CD4-positive, alpha-beta T cell treated with Interleukin-12 subunit alpha and Interleukin-12 subunit beta, for 1 hour (primary cell): ENCODE data around the gene ITPA.

Source experiments
- DNase-seq: peaks from one replicate; pipeline ENCODE4 v3.0.0-alpha.2; 2020

ITPA gene

DNA sequence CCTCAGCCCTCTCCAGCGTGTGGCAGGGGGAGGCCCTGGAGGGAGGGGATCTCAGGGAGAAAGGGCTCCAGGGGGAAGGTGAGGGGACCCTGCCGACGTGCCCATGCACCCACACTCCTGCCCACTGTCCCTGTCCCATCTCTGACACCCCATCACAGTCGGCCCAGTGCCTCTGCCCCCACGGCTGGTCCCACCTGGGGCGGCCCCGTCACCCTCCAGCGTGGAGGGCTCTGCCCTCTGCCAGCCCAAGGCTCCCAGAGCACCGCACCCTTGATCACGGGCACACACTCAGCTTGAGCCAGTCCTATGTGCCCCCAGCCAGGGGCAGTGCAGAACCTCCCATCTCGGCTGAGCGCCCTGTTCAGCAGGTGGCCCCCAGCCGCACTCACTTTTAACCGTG lies 20.5 kb downstream of the ITPA start:
- no peak for DNase-seq

GRCh38 chr20:3231116-3231515 lies 21.8 kb downstream of the ITPA start:
- no peak for DNase-seq

- DNase-seq, result no peak
These were observed 22.7 kb downstream of the ITPA start for GRCh38 chr20:3231889-3232588.

DNA sequence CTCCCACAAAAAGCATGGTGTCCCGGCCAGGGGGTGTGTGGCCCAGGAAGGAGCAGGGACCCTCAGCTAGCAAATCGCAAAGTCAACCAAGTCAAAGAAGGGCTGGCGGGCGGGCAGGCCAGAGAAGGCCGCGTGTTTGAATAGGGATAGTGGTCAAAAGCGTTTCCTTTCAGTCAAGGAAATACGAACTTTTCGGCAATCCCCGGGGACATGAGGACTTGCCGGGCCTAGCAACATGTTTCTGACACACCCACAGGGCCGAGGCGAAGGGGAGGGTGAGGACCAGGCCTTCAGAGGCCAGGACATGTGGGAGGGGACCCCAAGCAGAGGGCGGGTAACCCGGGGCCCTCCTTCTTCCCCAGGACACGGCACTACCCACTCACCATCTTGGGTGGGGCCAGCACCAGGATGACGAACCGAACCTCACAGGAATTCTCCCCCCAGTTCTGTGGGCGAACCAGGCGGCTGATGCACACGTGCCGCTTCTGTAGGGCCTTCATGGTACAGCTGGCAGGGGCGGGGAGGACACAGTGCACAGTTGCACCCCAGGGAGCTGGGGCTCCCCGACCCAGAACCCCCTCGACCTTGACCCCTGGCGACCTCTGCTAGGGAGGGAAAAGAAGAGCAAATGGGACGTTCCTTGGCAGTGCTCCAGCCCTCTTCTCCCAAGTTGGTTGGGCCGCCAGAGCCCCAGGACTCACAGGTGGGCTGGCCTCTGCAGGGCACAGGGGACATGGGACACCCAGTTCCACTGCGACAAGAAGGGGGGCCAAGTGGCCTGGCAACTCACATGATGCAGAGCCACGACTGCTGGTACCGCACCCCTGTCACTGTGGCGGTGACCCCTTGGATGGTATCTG lies 24.1 kb downstream of the ITPA start:
- DNase-seq, result no peak

- DNase-seq, result no peak
These were observed 24.7 kb downstream of the ITPA start for GRCh38 chr20:3233991-3234498.

DNA sequence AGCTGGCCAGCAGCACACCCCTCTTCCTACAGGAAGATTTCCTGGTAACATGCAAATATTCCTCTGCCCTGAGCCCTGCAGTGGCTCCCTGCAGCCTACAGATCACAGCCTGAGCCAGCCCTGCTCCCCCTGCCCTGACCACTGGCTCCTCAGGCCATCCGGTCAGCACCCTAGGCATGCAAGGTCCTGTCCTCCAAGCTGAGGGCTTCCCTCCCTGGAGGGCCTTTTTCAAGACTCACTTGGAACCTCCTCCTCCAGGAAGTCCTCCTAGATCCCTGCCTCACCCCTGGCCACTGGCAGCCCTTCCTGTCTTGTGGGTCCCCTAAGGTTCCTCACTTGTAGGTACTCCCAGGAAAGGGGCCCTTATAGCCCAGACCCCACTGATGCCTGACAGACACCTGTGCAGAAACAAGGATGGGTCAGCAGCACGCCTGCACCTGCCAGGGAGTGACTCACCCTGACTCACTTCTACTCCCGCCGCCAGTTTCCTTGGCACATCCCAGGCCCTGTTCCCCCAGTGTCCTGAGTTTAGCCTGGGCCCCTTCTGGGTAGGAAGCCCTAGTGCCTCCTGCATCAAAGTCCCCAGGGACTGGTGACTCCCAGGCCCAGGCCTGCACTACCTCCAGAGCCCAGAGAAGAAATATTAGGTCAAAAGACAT lies 26.5 kb downstream of the ITPA start:
- no peak for DNase-seq

DNA sequence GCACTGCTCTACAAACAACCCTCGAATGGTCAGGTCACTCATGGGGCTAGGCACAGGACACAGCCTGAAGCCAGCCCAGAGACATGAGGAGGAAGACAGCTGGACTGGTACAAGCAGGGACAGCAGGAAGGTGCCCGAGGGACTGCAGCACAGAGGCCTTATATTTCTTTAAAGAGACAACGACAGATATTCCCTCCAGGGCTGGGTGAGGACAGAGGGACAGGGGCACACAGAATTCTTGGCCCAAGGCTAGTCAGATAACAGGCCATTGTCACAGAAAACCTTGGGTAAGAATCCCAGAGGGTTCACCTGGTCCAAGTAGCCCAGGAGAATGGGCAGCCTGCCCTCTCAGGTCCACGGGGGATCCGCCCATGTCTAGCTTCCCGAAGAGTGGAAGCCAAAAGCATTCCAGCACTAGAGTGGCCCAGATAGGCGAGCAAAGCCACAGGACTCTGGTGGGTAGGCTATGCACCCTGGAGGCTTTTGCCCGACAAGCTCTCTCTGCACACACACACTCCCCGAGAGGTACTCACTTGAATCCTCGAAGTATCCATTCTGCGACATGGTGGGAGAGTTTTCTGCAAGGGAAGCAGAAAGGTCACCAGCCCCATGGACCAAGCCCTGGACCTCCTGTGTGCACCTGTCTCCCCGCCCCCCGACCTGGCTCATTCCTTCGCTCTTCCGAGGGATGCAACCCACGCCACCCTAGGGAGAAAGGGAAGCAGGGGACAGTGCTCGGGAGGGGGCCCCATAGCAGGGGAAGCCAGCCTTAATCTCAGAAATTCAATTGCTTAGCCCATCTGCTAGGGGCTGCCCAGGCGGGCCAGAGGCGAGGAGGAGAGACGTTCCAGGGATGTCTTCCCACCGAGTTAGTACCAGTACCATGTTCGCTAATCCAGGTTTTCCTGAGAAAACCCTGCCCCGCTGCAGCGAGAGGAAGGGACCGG lies 28.0 kb downstream of the ITPA start:
- DNase-seq, result no peak

GRCh38 chr20:3237958-3238615 lies 28.8 kb downstream of the ITPA start:
- DNase-seq, result peak; percentile 4

DNA sequence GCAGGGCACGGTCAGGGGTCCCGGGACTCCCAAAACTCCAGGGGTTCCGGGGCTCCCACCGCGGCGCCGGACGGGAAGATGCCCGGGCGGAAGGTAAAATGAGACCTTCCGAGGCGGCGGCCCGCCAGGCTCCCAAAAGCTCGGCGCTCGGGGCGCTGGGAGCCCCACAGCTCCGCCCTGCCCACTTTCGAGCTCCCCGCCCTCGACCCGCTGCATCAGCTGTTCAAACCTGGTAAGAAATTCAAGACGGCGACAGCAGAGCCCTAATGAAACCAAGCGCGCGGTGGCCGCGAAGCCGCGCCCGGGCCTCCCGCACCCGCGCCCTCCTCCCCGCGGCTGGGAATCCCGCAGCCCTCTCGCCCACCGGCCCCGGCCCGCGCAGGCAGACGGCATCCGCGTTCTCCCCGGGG lies 29.3 kb downstream of the ITPA start:
- peak; percentile 43 for DNase-seq

DNA sequence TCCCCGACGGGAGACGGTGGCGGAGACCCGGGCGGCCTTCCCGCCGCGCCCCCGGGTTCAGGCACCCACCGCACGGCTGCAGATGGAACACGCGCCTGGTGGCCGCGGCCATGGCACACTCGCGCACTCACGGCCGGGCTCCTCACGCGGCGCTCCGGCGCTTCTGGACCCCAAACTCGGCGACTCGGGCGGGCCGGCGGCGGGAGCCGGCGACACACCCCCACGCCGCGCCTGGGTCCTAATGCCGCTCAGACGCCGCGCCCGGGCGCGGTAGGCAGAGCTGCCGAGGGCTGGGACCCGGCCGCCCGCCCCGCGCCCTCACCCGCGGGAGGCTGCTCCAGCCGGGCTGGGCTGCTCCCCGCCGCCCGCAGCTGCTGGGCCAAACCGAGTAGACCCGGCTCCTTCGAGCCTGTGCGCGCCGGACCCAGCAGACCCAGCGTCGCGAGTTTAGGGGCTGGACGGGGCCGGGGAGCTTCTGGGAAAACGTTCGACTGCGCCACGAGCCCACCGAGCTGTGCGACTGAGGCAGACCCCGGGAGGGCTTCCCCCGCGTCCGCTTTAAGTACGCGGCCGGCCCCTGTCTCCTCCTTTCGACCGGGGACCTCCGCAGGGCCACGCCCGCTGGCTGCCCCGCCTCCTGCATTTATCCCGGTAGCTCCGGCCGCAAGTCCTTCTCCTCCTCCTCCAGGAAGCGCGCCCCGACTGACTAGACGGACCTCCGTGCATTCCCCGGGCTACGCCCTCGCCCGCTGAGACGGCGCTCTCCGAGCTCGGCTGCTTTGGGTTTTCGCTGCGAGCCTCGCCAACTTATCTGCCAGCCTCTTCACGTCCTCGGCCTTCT lies 29.9 kb downstream of the ITPA start, which contains the start of gene SLC4A11:
TSS of gene SLC4A11 (minus strand) at position 165 of the 841 bp plus-strand sequence. CDS start at position 112, 53 bp downstream.
- DNase-seq, result peak; percentile 37

DNA sequence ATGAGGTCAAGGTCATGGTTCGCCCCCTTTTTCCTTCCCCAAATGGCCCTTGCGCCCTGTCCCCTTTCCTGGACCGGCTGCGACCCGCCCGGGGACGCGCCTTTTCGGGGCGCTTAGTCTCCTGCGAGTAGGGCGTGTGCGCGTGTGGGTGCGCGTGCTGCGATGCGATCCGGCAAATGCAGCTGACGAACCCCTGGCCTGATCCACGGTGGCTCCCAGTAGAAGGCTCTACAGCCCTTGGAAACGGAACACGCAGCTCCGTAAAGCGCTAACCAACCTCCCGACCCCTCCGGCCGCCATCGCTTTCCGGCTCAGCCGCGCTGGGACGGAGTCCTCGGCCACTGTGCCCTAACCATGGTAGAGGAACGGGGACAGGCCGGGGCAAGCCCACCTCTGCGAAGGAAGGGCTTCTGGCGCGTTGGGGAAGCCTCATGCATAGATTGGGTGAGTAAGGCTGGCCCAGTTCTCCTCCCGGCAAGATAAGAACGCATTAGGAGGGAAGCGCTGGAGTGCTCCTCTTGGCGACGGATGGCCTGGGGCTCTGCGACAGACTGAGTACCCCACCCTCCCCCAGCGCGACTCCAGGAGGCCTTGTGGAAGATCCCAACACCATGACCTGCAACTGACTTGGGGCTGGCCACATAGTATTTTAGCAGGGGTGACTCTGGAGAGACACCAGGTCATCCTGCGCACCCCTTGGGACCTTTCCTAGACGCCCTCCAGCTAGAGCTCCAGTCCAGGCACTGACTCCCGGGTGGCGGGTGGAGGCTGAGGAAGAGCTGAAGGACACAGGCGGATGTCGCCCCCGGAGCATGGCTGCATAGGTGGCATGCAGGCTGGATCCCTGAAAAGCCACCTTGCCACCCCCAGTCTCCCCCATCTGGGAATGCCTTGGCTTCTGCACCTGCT lies 30.8 kb downstream of the ITPA start:
- peak; percentile 6 for DNase-seq

GRCh38 chr20:3240776-3241363 lies 31.6 kb downstream of the ITPA start:
- DNase-seq, result no peak

- DNase-seq, result no peak
These were observed 32.9 kb downstream of the ITPA start for GRCh38 chr20:3242172-3242692.

DNA sequence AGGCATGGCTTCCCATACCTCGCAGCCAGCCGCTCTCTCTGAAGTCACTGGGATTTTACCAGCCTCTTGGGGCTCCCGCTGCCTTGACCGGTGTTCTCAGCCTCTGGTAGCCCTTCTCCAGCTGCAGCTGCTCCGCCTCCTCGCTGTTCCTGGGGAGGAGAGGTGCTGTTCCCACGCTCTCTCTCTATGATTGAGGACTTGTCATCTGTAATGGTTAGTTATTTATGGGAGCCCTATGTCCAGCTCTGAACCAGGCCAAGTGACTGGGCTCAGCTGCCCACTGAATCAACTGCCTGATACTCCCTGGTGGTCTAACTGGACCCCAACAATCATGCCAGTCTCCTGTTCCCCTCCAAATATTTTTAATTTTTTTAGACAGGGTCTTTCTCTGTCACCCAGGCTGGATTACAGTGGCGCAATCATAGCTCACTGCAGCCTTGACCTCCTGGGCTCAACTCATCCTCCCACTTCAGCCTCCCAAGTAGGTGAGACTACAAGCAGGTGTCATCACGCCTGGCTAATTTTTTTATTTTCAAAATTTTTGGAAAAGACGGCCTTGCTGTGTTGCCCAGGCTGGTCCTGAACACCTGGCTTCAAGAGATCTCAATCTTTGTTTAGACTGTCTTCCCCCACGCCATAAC lies 34.5 kb downstream of the ITPA start:
- no peak for DNase-seq

DNA sequence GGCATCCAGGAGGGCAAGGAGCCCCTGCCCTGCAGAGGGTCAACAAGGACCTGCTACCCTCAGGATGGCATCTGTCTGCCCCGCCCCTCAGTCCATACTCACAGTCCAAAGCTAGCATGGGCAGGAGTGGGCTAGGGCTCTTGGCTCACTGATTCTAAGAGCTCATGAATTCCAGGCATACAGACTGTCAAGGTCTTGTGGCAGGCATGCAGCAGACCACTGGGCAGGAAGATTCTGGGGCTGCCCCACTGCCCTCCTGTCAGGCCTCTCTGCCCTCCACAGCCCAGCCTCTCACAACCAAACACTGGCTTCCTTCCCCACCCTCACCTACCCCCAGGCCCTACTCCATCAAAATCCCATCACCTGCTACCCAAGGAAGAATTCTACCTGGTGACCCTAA lies 35.3 kb downstream of the ITPA start:
- DNase-seq, result no peak

DNA sequence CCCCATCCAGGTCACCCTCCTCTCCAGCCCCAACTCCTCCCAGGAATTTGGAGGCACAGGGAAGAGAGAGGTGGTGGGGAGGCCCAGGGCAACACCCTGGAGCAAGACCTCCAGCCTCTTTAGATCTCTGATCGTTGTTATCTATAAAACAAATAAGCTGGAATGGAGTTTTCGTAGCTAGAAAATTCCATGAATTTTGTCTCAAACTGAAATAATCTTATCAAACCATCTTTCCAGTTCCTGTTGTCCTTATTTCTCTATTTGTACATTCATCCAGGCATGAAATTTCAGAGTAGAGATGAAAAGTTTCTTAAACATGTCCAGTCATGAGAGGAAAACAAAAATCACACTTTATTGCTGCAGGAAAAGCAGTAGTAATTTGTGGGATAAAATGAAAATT lies 35.9 kb downstream of the ITPA start:
- DNase-seq, result no peak

DNA sequence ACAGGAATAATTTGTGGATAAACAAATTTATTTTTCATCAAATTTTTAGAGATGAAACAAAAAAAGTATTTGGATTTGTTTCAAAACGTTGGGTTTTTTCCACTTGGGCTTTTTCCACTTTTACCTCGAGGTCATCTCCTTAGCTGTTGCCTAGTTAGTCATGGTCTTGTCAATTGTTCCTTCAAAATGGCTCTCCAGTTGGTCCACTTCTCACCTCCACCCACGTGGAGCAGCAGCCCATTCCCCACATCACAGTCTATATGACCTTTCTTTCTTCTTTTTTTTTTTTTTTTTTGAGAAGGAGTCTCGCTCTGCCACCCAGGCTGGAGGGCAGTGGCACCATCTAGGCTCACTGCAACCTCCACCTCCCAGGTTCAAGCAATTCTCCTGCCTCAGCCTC lies 36.4 kb downstream of the ITPA start:
- DNase-seq, result no peak

GRCh38 chr20:3246682-3247081 lies 37.4 kb downstream of the ITPA start:
- DNase-seq, result no peak
